ENCODE data around the gene WRAP73. TPM values are rescaled to one million over a fixed set of nuclear protein-coding genes. Genes with fewer than 3 reads are reported as not detected.

Gene WRAP73
- total RNA-seq, 2 donors from 2014 or later: 22.3 to 39.5 TPM

GRCh38 chr1:3650248-3651025 lies 534 bp upstream of the WRAP73 start:
- TF ChIP-seq POLR2AphosphoS5 (IDR thresholded peaks at IDR 0.05) (no peak), CTCF (IDR thresholded peaks at IDR 0.05) (no peak), POLR2A (IDR thresholded peaks at IDR 0.05) (no peak)
- peaks cover 13% of the 10 kb centered on the region for H3K27me3 ChIP-seq (replicated peaks; ENCODE audit: insufficient read depth)
- peaks cover 8% of the 10 kb centered on the region for H3K4me1 ChIP-seq (replicated peaks)
- intact Hi-C loops (cut with DNase I): no loop called here
- DNase-seq (ENCODE audit: low spot score): no peak
- H3K9me3 ChIP-seq: no peaks in the 10 kb centered on the region
- H3K27ac ChIP-seq: no peak overlapping the region
- peak overlapping the region in 1 of 2 donors; percentile 80 for H3K4me3 ChIP-seq
- no peaks in the 10 kb centered on the region for H3K36me3 ChIP-seq
- 15% methylated on average over 27 of the region's 50 CpGs for WGBS

- H3K27ac ChIP-seq: no peak overlapping the region
- peaks cover 3% of the 10 kb centered on the region for H3K4me1 ChIP-seq (replicated peaks)
- H3K9me3 ChIP-seq: no peaks in the 10 kb centered on the region
- peaks cover 11% of the 10 kb centered on the region for H3K27me3 ChIP-seq (replicated peaks; ENCODE audit: insufficient read depth)
- no peak for DNase-seq (ENCODE audit: low spot score)
- H3K4me3 ChIP-seq: no peak overlapping the region
- H3K36me3 ChIP-seq: no peaks in the 10 kb centered on the region
- intact Hi-C loops (cut with DNase I): no loop called here
- no peak for TF ChIP-seq POLR2A (IDR thresholded peaks at IDR 0.05)
- TF ChIP-seq POLR2AphosphoS5 (IDR thresholded peaks at IDR 0.05): no peak
- TF ChIP-seq CTCF (IDR thresholded peaks at IDR 0.05): no peak
- WGBS: 91% methylated on average over 20 of the region's 20 CpGs
Observed at GRCh38 chr1:3646596-3646995, 3.3 kb downstream of the WRAP73 start.

GRCh38 chr1:3645666-3646355 lies 4.1 kb downstream of the WRAP73 start:
- TF ChIP-seq CTCF (IDR thresholded peaks at IDR 0.05) (no peak), POLR2A (IDR thresholded peaks at IDR 0.05) (no peak), POLR2AphosphoS5 (IDR thresholded peaks at IDR 0.05) (no peak)
- intact Hi-C loops (cut with DNase I): no loop called here
- Histone ChIP-seq H3K27me3 (replicated peaks; ENCODE audit: insufficient read depth) (peaks cover 3% of the 10 kb centered on the region), H3K36me3 (no peaks in the 10 kb centered on the region), H3K4me1 (replicated peaks) (no peaks in the 10 kb centered on the region), H3K4me3 (no peak overlapping the region), H3K9me3 (no peaks in the 10 kb centered on the region), H3K27ac (no peak overlapping the region)
- 93% methylated on average over 27 of the region's 27 CpGs for WGBS
- DNase-seq (ENCODE audit: low spot score): no peak

- no peak for DNase-seq (ENCODE audit: low spot score)
- Histone ChIP-seq H3K9me3 (no peaks in the 10 kb centered on the region), H3K4me3 (no peak overlapping the region), H3K27me3 (replicated peaks; ENCODE audit: insufficient read depth) (no peaks in the 10 kb centered on the region), H3K27ac (no peak overlapping the region), H3K4me1 (replicated peaks) (no peaks in the 10 kb centered on the region), H3K36me3 (no peaks in the 10 kb centered on the region)
- TF ChIP-seq POLR2A (IDR thresholded peaks at IDR 0.05): no peak
- intact Hi-C loops (cut with DNase I): no loop called here
- 93% methylated on average over 42 of the region's 43 CpGs for WGBS
Observed at GRCh38 chr1:3645247-3645646, 4.7 kb downstream of the WRAP73 start.

- intact Hi-C loops (cut with DNase I): no loop called here
- no peaks in the 10 kb centered on the region for H3K9me3 ChIP-seq
- H3K27ac ChIP-seq: no peak overlapping the region
- WGBS: 91% methylated on average over 14 of the region's 25 CpGs
- no peak overlapping the region for H3K4me3 ChIP-seq
- H3K36me3 ChIP-seq: peaks cover 0 to 6% of the 10 kb centered on the region in 2 donors
- DNase-seq (ENCODE audit: low spot score): no peak
- no peak for TF ChIP-seq CTCF (IDR thresholded peaks at IDR 0.05)
- no peak for TF ChIP-seq POLR2AphosphoS5 (IDR thresholded peaks at IDR 0.05)
- TF ChIP-seq POLR2A (IDR thresholded peaks at IDR 0.05): no peak
- no peaks in the 10 kb centered on the region for H3K27me3 ChIP-seq (replicated peaks; ENCODE audit: insufficient read depth)
- H3K4me1 ChIP-seq (replicated peaks): no peaks in the 10 kb centered on the region
Observed at GRCh38 chr1:3644273-3644672, 5.6 kb downstream of the WRAP73 start.
